Mucosa of rectum (tissue), 2 donors: ENCODE measurements around the gene CELA2B.
"Not testable (repeated sequence)": the region's sequence is repeated elsewhere in the genome, so short reads cannot be mapped to it uniquely, and the experiment has no call there.

Experiments used
- H3K27ac ChIP-seq, 2 donors: one replicate each; pipeline ENCODE4 v1.7.0; 2013; ENCODE audit warnings: inconsistent platforms in 2 of 2, low read depth in 2 of 2, low read length in 2 of 2
- H3K27me3 ChIP-seq, 2 donors: one replicate each; pipeline ENCODE4 v1.7.0; 2013; ENCODE audit warnings: low read length in 2 of 2; ENCODE audit not compliant: control insufficient read depth in 2 of 2, insufficient read depth in 2 of 2
- H3K36me3 ChIP-seq, 2 donors: one replicate each; pipeline ENCODE4 v1.7.0; 2013; ENCODE audit warnings: low read length in 2 of 2; ENCODE audit not compliant: control insufficient read depth in 2 of 2, insufficient read depth in 2 of 2
- H3K4me1 ChIP-seq, 2 donors: one replicate each; pipeline ENCODE4 v1.7.0; 2013; ENCODE audit warnings: low read length in 2 of 2, mild to moderate bottlenecking in 1 of 2; ENCODE audit not compliant: control insufficient read depth in 2 of 2, insufficient read depth in 2 of 2
- H3K4me3 ChIP-seq, 2 donors: one replicate each; pipeline ENCODE4 v1.7.0; 2013; ENCODE audit warnings: low read length in 2 of 2
- H3K9ac ChIP-seq, 2 donors: one replicate each; pipeline ENCODE4 v1.7.0; 2013; ENCODE audit warnings: low read length in 2 of 2, low read depth in 1 of 2, mild to moderate bottlenecking in 1 of 2
- H3K9me3 ChIP-seq, 2 donors: one replicate each; pipeline ENCODE4 v1.7.0; 2013; ENCODE audit warnings: low read length in 2 of 2; ENCODE audit not compliant: control insufficient read depth in 2 of 2
- donor health status: healthy.
- donor health status: Normal muscosa, but diverticular disease.

The CELA2B gene

DNA sequence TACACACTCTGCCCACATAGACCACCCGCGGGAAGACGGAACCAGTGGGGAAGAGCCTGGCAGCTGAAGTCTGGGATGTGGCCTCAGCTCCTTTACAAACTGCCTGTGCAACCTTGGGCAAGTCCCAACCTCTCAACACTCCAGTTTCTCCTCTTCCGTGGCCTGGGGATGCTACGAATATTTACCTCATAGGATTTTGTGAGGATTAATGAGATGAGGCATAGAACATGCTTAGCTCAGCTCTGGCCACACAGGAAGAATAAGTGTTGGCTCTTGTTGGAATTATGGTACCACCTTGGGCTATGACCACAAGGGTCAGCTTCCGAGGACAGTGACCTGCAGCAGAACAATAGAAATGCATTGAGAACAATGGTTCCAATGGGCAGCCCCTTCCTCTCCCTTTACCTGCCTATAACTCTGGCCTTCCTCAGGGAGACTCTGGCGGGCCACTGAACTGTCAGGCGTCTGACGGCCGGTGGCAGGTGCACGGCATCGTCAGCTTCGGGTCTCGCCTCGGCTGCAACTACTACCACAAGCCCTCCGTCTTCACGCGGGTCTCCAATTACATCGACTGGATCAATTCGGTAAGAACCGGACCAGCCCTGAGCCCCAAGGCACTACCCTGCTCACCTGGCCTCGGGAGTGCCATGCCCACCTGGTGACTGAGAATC lies 8.8 kb upstream of the CELA2B start:
- not testable (repeated sequence) for H3K36me3 ChIP-seq, H3K27ac ChIP-seq, H3K4me1 ChIP-seq, H3K4me3 ChIP-seq, H3K27me3 ChIP-seq, H3K9me3 ChIP-seq, H3K9ac ChIP-seq

DNA sequence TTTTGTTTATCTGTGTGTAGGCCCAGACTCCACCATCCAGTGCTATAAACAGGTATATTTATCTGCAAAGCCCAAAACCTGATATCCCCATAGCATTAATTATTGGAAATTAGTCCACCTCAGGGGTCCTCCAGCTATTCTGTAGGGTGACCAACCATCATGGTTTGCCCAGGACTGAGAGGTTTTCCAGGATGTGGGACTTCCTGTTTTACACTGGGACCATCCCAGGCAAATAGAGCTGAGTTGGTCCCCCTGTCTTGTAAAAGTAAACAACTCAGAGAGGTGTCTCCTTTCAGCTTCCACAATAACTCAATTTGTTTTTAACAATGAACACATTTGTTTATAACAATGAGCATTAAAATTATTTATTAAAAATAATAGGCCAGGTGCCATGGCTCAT lies 7.8 kb upstream of the CELA2B start:
- Histone ChIP-seq H3K9me3 (no peaks in the 10 kb centered on the region), H3K27ac (no peak overlapping the region), H3K36me3 (no peaks in the 10 kb centered on the region), H3K9ac (no peak overlapping the region), H3K27me3 (peaks cover 0 to 3% of the 10 kb centered on the region in 2 donors), H3K4me3 (no peak overlapping the region), H3K4me1 (peaks cover 0 to 3% of the 10 kb centered on the region in 2 donors)

DNA sequence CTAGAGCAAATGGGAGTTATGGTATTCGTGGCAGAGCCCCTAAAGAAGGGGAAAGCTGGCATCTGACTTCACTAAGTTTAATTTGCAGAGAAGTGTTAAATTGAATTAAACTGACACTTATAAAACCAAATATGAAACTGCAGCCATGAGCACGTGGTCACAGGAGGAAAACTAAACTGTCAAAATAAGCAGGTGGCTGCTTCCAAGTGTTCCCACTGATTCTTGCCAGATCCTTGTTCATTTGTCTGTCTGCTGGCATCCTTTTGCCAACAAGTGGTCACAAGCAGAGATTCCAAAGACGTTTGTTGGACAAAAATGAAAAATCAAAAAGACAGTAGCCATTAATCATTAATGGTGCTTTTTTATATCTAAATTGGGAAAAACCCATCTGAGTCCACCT lies 6.5 kb upstream of the CELA2B start:
- H3K9ac ChIP-seq = no peak overlapping the region
- no peaks in the 10 kb centered on the region for H3K9me3 ChIP-seq
- H3K4me3 ChIP-seq = no peak overlapping the region
- no peaks in the 10 kb centered on the region for H3K36me3 ChIP-seq
- H3K27me3 ChIP-seq = peaks cover 0 to 3% of the 10 kb centered on the region in 2 donors
- H3K4me1 ChIP-seq = no peaks in the 10 kb centered on the region
- no peak overlapping the region for H3K27ac ChIP-seq

DNA sequence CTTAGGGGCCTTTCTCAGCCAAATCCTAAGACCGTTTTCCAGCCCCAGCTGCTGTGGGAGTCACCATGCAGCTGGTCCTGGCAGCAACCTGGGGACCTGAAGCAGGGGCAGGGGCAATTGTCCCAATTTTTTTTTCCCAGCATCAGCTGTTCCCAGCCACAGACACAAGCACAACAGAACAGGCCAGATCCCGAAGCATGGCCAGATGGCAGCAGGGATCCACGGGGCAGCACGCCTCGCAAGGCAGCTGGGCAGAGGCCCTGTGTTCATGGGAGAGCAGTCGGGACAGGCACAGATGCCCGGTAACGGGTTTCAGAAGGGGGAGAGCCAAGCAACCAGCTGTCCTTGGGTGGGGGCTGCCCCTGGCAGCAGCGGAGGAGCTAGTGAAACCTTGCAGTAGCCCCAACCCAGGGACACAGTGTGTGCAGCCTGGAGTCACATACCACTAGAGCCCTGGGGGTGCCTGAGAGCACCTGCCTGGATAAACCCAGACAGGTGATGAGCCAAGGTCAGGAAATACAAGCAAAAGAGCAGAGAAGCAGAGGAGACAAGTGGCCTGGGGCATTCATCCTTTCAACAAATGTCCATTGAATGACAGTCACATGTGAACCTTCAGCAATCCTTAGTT lies 6.0 kb upstream of the CELA2B start:
- H3K27ac ChIP-seq, H3K9ac ChIP-seq, H3K27me3 ChIP-seq, H3K4me3 ChIP-seq, H3K9me3 ChIP-seq, H3K36me3 ChIP-seq, H3K4me1 ChIP-seq: not testable (repeated sequence)

DNA sequence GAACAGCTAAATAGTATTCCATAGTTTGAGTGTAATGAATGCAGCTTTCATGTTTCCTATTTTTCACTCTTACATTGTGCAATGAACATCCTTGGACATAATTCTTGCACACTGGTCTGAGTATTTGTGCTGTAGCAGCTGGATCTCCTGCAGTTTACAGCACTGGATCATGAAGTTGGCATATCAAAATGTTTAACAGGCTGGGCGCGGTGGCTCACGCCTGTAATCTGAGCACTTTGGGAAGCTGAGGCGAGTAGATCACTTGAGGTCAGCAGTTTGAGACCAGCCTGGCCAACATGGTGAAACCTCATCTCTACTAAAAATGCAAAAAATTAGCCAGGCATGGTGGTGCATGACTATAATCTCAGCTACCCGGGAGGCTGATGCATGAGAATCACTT lies 4.8 kb upstream of the CELA2B start:
- H3K27me3 ChIP-seq, H3K9ac ChIP-seq, H3K4me1 ChIP-seq: not testable (repeated sequence)

DNA sequence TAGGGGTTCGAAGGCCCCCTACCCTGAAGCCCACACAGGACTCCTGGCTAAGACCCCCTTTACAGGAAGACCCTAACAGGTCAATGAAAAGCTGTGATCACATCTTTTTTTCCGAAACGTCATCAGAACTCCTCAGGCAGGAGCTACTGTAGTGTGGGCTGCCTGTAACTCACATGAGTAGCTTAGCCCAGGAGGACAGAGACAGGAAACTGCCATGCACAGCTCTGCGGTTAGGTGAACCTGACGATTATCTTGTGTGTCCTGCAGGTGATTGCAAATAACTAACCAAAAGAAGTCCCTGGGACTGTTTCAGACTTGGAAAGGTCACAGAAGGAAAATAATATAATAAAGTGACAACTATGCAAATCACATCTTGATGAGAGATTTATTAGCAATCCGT lies 4.2 kb upstream of the CELA2B start:
- H3K9ac ChIP-seq, H3K9me3 ChIP-seq, H3K4me1 ChIP-seq, H3K36me3 ChIP-seq, H3K27me3 ChIP-seq, H3K27ac ChIP-seq, H3K4me3 ChIP-seq: not testable (repeated sequence)

More for the DNA sequence above, 4.8 kb upstream of the CELA2B start:
- not testable (repeated sequence) for H3K4me3 ChIP-seq, H3K9me3 ChIP-seq, H3K36me3 ChIP-seq, H3K27ac ChIP-seq

DNA sequence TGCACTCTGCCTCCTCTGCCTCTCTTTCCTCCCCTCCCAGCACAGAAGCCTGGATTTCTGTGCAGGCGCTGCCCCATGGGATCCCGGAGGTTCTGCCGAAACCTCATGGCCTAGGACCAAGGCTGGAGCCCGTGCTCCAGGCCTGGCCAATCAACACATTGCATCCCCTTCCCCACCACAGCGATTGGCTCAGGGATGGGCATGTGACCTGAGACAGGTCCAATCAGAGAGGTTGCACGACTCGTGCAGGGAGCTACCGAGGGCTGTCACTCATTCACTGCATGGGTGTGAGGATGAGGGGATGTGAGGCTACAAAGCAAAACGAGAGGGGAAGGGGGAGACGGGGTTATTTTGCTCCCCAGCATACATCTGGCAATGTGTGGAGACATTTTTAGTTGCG lies 3.3 kb upstream of the CELA2B start:
- no peaks in the 10 kb centered on the region for H3K36me3 ChIP-seq
- no peaks in the 10 kb centered on the region for H3K4me1 ChIP-seq
- no peak overlapping the region for H3K9ac ChIP-seq
- H3K27ac ChIP-seq = no peak overlapping the region
- H3K27me3 ChIP-seq = no peaks in the 10 kb centered on the region
- H3K9me3 ChIP-seq = no peaks in the 10 kb centered on the region
- H3K4me3 ChIP-seq = no peak overlapping the region

DNA sequence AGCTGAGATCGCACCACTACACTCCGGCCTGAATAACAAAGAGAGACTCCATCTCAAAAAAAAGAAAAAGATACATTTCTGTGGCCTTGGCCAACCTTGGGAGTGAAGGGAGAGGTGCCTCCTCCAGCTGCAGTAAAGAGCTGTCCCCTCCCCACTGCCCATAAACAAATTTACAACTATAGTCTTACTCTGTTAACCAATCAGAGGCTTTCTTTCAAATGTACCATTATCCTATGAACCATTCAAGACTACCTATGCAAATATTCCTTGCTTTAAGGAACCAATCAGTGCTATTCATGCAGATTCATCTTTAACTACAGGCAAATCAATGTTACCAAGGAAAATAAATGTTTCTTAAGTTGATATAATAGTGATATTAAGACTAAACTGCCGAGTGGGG lies 1.0 kb downstream of the CELA2B start:
- Histone ChIP-seq H3K36me3 (no peaks in the 10 kb centered on the region), H3K27me3 (no peaks in the 10 kb centered on the region), H3K4me3 (no peak overlapping the region), H3K9me3 (no peaks in the 10 kb centered on the region), H3K27ac (no peak overlapping the region), H3K4me1 (no peaks in the 10 kb centered on the region), H3K9ac (no peak overlapping the region)

DNA sequence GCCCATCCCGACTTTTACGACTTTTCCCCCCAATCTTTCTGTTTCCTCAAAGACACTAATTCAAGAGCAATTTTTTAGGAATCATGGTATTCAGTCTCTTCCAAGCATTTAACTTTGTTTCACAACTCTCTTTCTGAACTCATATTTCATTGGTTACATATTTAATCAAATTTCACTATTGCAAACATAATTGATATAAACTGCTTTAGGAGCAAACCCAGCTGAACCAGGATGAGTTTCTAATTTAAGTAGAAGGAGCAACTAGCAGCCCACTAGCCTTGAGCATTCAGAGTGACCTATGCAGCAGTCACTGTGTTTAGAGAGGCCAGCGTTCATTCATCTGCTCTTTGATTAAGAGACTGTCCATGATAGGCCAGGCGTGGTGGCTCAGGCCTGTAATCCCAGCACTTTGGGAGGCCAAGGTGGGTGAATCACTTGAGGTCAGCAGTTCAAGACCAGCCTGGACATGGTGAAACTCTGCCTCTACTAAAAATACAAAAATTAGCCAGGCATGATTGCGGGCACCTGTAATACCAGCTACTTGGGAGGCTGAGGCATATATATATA lies 1.8 kb downstream of the CELA2B start:
- Histone ChIP-seq H3K27me3 (no peaks in the 10 kb centered on the region), H3K9me3 (no peaks in the 10 kb centered on the region), H3K27ac (no peak overlapping the region), H3K9ac (no peak overlapping the region), H3K4me3 (no peak overlapping the region), H3K36me3 (no peaks in the 10 kb centered on the region), H3K4me1 (no peaks in the 10 kb centered on the region)

DNA sequence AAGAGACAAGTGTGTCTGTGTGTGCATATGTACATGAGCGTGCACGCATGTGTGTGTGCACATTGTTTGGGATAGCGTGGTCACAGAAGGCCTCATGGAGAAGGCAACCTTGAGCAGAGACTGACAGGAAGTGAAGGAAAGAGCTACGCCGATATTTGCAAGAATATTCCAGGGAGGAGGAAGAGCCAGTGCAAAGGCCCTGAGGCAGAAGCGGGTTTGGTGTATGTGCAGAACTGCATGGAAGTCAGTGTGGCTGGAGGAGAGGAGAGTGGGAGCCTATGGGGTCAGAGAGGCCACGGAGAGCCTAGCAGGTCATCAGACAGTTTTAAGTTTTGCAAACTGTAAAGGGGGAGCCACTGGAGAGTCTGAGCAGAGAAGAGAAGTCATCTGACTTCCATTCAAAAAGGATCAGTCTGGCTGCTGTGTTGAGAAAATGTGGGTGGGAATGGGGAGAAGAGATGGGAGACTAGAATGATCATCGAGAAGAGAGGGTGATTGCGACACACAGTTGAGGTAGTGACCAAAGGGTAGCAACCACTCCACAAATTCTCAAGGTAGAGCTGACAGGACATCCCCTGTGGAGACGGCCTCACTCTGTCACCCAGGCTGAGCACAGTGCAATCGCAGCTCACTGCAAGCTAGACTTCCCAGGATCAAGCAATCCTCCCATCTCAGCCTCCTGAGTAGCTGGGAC lies 3.9 kb downstream of the CELA2B start:
- Histone ChIP-seq H3K9ac (no peak overlapping the region), H3K9me3 (no peaks in the 10 kb centered on the region), H3K27ac (no peak overlapping the region), H3K27me3 (no peaks in the 10 kb centered on the region), H3K36me3 (no peaks in the 10 kb centered on the region), H3K4me3 (no peak overlapping the region), H3K4me1 (no peaks in the 10 kb centered on the region)
